Neuronal stem cell (in vitro differentiated cells): Measurements from ENCODE around the gene TGIF1. TPM values are rescaled to one million over a fixed set of nuclear protein-coding genes. Genes with fewer than 3 reads are reported as not detected.

ENCODE experiments used
- DNase-seq: peaks from one replicate; pipeline ENCODE4 v3.0.0-alpha.2; 2013; ENCODE audit warnings: low spot score
- H2AFZ ChIP-seq: one replicate; pipeline ENCODE4 v1.6.1; 2013; ENCODE audit warnings: mild to moderate bottlenecking, low read length, inconsistent platforms
- H2AK5ac ChIP-seq: 2 replicates; pipeline ENCODE4 v1.6.1; 2013; ENCODE audit warnings: low read depth, mild to moderate bottlenecking, inconsistent platforms, low read length, moderate library complexity, mixed read lengths
- H2BK120ac ChIP-seq: 2 replicates; pipeline ENCODE4 v1.6.1; 2013; ENCODE audit warnings: low read depth, mild to moderate bottlenecking, inconsistent platforms, low read length, moderate library complexity, mixed read lengths
- H2BK12ac ChIP-seq: one replicate; pipeline ENCODE4 v1.6.1; 2013; ENCODE audit warnings: low read length, inconsistent platforms
- H2BK15ac ChIP-seq: 2 replicates; pipeline ENCODE4 v1.6.1; 2013; ENCODE audit warnings: mild to moderate bottlenecking, low read length, inconsistent platforms, mixed read lengths
- H2BK5ac ChIP-seq: one replicate; pipeline ENCODE4 v1.6.1; 2013; ENCODE audit warnings: inconsistent platforms, mild to moderate bottlenecking, low read length, moderate library complexity
- H3K14ac ChIP-seq: one replicate; pipeline ENCODE4 v1.6.1; 2013; ENCODE audit warnings: low read length, inconsistent platforms
- H3K18ac ChIP-seq: 2 replicates; pipeline ENCODE4 v1.6.1; 2013; ENCODE audit warnings: low read length, inconsistent platforms
- H3K23ac ChIP-seq: 2 replicates; pipeline ENCODE4 v1.6.1; 2013; ENCODE audit warnings: low read depth, mild to moderate bottlenecking, mixed read lengths, low read length, inconsistent platforms; ENCODE audit not compliant: poor library complexity
- H3K27ac ChIP-seq: replicated peaks from 3 replicates; pipeline ENCODE4 v1.5.1; 2013; ENCODE audit warnings: low read length, inconsistent platforms
- H3K27me3 ChIP-seq, 3 experiments: 2 replicates each; pipeline ENCODE4 v1.6.1; 2013; ENCODE audit warnings: low read length in 3 of 3, mild to moderate bottlenecking in 2 of 3, inconsistent platforms in 1 of 3, low read depth in 1 of 3, mixed read lengths in 1 of 3, moderate library complexity in 1 of 3; ENCODE audit not compliant: control insufficient read depth in 3 of 3, insufficient read depth in 3 of 3
- H3K36me3 ChIP-seq, 2 donors: replicated peaks in 1 of 2; 2 replicates each; pipeline ENCODE4 v1.6.1; 2013; ENCODE audit warnings: low read length in 2 of 2; ENCODE audit not compliant: control insufficient read depth in 2 of 2, insufficient read depth in 2 of 2
- H3K4ac ChIP-seq: 2 replicates; pipeline ENCODE4 v1.6.1; 2013; ENCODE audit warnings: inconsistent platforms, mild to moderate bottlenecking, low read length, moderate library complexity
- H3K4me1 ChIP-seq, 2 donors: 1 replicate in 1 of 2; 2 replicates in 1 of 2; pipeline ENCODE4 v1.6.1; 2013; ENCODE audit warnings: low read length in 2 of 2, low read depth in 1 of 2; ENCODE audit not compliant: control insufficient read depth in 2 of 2, insufficient read depth in 1 of 2
- H3K4me2 ChIP-seq: one replicate; pipeline ENCODE4 v1.6.1; 2013; ENCODE audit warnings: mild to moderate bottlenecking, low read length, inconsistent platforms; ENCODE audit not compliant: insufficient read depth, poor library complexity, severe bottlenecking
- H3K4me3 ChIP-seq, 2 donors: 2 replicates each; pipeline ENCODE4 v1.5.1; 2013; ENCODE audit warnings: low read length in 2 of 2, mild to moderate bottlenecking in 2 of 2, inconsistent platforms in 1 of 2, moderate library complexity in 1 of 2
- H3K79me1 ChIP-seq: one replicate; pipeline ENCODE4 v1.6.1; 2013; ENCODE audit warnings: low read depth, mild to moderate bottlenecking, inconsistent platforms, low read length, moderate library complexity
- H3K9ac ChIP-seq: one replicate; pipeline ENCODE4 v1.6.1; 2013; ENCODE audit warnings: mild to moderate bottlenecking, low read depth, low read length, inconsistent platforms; ENCODE audit not compliant: poor library complexity
- H3K9me3 ChIP-seq, 2 donors: replicated peaks in 1 of 2; 2 replicates each; pipeline versions ENCODE3 to v1.6.1; 2013; ENCODE audit warnings: low read length in 2 of 2, mild to moderate bottlenecking in 2 of 2, inconsistent platforms in 1 of 2, low read depth in 1 of 2, mixed read lengths in 1 of 2, moderate library complexity in 1 of 2; ENCODE audit not compliant: control insufficient read depth in 2 of 2, insufficient read depth in 1 of 2
- H4K8ac ChIP-seq: one replicate; pipeline ENCODE4 v1.6.1; 2013; ENCODE audit warnings: low read depth, mild to moderate bottlenecking, inconsistent platforms, low read length, moderate library complexity
- H4K91ac ChIP-seq: one replicate; pipeline ENCODE4 v1.6.1; 2013; ENCODE audit warnings: low read length, low read depth, mild to moderate bottlenecking, inconsistent platforms; ENCODE audit not compliant: poor library complexity
- WGBS, 2 donors: extraction: QIAGEN DNeasy Blood & Tissue Kit; methylation state at CpG; one replicate each; pipeline ENCODE4 v1.1.7; 2013; ENCODE audit warnings: missing lambda C conversion rate in 2 of 2, mixed read lengths in 1 of 2; ENCODE audit not compliant: insufficient read length in 2 of 2, insufficient replicate concordance in 1 of 2; ENCODE audit errors: extremely low coverage in 2 of 2; 5-methylcytosine and 5-hydroxymethylcytosine counted together
- polyA plus RNA-seq, 2 experiments: library from polyadenylated mRNA; stranded (reverse); fragments of 200-250 nt; gene quantifications; one replicate each; pipeline ENCODE4 v1.2.3, GENCODE V29; 2013

Gene TGIF1
- 85.8 TPM for polyA plus RNA-seq (2013, experiment 1 of 2)
- polyA plus RNA-seq (2013, experiment 2 of 2): 86.4 TPM

- Histone ChIP-seq H4K91ac (peak within 1 kb of the TSS; percentile 87), H3K36me3 (peaks cover 0 to under 1% of the 10 kb centered on the region in 2 donors), H3K27ac (peak within 1 kb of the TSS; percentile 92), H3K4me1 (peaks cover 7 to 12% of the 10 kb centered on the region in 2 donors), H2AFZ (peak within 1 kb of the TSS; percentile 69), H3K18ac (peak within 1 kb of the TSS; percentile 99), H3K14ac (peak within 1 kb of the TSS; percentile 96), H3K79me1 (no peaks in the 10 kb centered on the region), H3K4me2 (peak within 1 kb of the TSS; percentile 91), H3K4me3 (peak within 1 kb of the TSS; percentile 69 to 95), H3K27me3 (no peaks in the 10 kb centered on the region), H3K4ac (peak within 1 kb of the TSS; percentile 91), H3K23ac (peak within 1 kb of the TSS; percentile 100), H4K8ac (peak within 1 kb of the TSS; percentile 7), H2BK120ac (peak within 1 kb of the TSS; percentile 95), H3K9me3 (no peaks in the 10 kb centered on the region), H2BK12ac (peak within 1 kb of the TSS; percentile 76), H3K9ac (peak within 1 kb of the TSS; percentile 97), H2BK5ac (peak within 1 kb of the TSS; percentile 100), H2AK5ac (peak within 1 kb of the TSS; percentile 98), H2BK15ac (peak within 1 kb of the TSS; percentile 91)
- no CpG with 5 or more reads among the region's 71 CpGs for WGBS, 2 donors
- DNase-seq: peak; percentile 79
Measured at GRCh38 chr18:3450012-3450798, at the start of gene TGIF1. TGIF1 (plus strand) TSS chr18:3450172; CDS start chr18:3450490, 318 bp downstream.

DNA sequence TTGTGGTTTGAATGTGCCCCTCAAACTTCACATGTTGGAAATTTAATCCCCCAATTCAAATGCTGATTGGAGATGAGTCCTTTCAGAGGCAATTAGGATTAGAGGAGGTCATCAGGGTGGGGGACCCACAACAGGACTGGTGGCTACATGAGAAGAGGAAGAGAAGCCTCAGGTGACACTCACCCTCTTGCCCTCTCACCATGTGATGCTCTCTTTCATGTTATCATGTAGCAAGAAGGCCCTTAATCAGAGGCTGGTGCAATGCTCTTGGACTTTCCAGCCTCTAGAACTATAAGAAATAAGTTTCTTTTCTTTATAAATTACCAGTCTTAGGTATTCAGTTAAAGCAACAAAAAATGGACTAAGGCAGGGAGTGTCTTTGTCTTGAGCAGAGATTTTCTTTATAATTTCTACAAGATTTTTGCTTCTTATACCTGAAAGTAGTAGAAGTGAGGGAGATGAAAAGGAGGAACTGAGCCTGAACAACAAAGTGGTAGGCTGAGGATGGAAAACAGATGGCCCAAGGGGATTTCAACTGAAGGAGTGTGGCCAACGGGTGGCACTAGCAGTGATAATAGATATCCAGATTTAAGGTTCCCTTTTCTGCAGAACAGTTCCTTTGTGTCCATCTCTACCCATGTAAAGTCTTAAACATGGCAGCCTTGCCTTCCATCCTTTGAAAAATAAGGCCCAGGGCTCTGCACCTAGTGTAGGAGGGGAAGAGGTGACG lies 49.2 kb upstream of the TGIF1 start:
- Histone ChIP-seq H3K27me3 (no peaks in the 10 kb centered on the region), H2AK5ac (no peak overlapping the region), H2AFZ (no peak overlapping the region), H4K8ac (no peak overlapping the region), H3K4me2 (no peak overlapping the region), H3K4ac (no peak overlapping the region), H3K4me1 (no peaks in the 10 kb centered on the region), H2BK15ac (no peak overlapping the region), H4K91ac (no peak overlapping the region), H2BK120ac (no peak overlapping the region), H3K9ac (no peak overlapping the region), H3K9me3 (peaks cover 0 to 2% of the 10 kb centered on the region in 2 donors), H3K18ac (no peak overlapping the region), H2BK12ac (no peak overlapping the region), H3K14ac (no peak overlapping the region), H3K23ac (no peak overlapping the region), H3K27ac (no peak overlapping the region), H3K36me3 (no peaks in the 10 kb centered on the region), H3K4me3 (no peak overlapping the region), H2BK5ac (no peak overlapping the region), H3K79me1 (no peaks in the 10 kb centered on the region)
- no CpG with 5 or more reads among the region's 2 CpGs for WGBS, 2 donors
- no peak for DNase-seq

DNA sequence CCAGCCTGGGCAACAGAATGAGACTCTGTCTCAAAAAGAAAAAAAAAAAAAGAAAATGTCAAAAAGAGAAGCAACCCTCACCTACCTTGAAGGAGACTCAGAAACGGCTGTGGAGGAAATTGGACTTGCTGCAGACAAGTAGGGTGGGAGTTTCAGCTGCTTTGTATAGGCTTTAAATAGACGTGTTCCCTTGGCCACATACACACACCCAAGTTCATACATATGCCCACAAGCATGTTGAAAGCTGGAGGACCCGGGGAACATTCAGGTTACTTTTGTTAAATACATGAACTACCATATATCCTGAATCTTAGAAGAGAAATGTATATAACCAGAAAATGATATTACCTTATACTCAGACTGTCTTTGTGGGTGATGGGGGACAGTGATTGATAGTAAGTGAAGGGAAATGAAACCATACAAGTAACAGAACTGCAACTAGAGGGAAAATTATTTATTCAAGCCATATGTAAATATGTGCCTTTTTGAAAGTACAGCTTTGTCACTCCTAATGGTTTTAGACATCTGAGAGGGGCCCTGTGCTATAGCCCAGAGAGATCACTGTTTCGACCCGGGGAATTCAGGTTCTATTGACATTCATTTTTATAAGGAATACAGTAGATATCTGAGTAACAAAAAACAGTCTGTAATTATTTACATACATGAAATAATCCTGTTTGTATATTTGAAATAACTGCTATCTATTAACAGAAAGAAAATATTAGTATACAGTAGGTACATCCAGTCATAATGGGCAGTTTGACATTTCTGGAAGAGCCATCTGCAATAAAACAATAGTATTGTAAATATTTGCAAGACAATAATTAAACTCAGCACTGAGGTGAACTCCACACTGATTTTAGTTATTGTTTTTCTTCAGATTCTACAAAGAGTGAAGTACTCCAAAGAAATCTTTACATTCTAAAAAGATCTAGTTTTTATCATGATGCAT lies 48.0 kb upstream of the TGIF1 start:
- Histone ChIP-seq H3K36me3 (no peaks in the 10 kb centered on the region), H2AFZ (no peak overlapping the region), H2BK15ac (no peak overlapping the region)

More for the DNA sequence above, 48.0 kb upstream of the TGIF1 start:
- Histone ChIP-seq H2BK120ac (no peak overlapping the region), H2BK12ac (no peak overlapping the region), H4K91ac (no peak overlapping the region), H3K18ac (no peak overlapping the region), H3K4me1 (no peaks in the 10 kb centered on the region), H3K4ac (no peak overlapping the region), H3K4me2 (no peak overlapping the region), H4K8ac (no peak overlapping the region), H3K14ac (no peak overlapping the region), H3K23ac (no peak overlapping the region), H3K9ac (no peak overlapping the region), H3K4me3 (no peak overlapping the region), H3K27me3 (no peaks in the 10 kb centered on the region), H3K79me1 (no peaks in the 10 kb centered on the region), H3K27ac (no peak overlapping the region), H3K9me3 (peaks cover 0 to 2% of the 10 kb centered on the region in 2 donors), H2BK5ac (no peak overlapping the region), H2AK5ac (no peak overlapping the region)
- no peak for DNase-seq
- WGBS, 2 donors: no CpG with 5 or more reads among the region's 5 CpGs
